ENCODE results near the gene CDK16. TPM values are rescaled to one million over a fixed set of nuclear protein-coding genes. Genes with fewer than 3 reads are reported as not detected.

Gene CDK16
- total and polyA plus RNA-seq, 2 donors (not counting 3 experiments of a cell fraction or from before 2014, with no cell fraction given) = 99.9 to 149 TPM

- H3K27ac ChIP-seq (ENCODE audit: insufficient read depth, low read depth, low read length) = no peak overlapping the region
- no peak overlapping the region for H3K4me3 ChIP-seq (replicated peaks in 1 of 3; ENCODE audit: insufficient read depth in 1 of 3, low read depth in 1 of 3, low read length in 3 of 3)
- H2AFZ ChIP-seq (ENCODE audit: low read depth, low read length) = no peak overlapping the region
- peaks cover 0 to 8% of the 10 kb centered on the region in 2 experiments for H3K36me3 ChIP-seq (ENCODE audit: control insufficient read depth in 2 of 2, extremely low read depth in 1 of 2, insufficient read depth in 2 of 2, low read length in 2 of 2)
- no peaks in the 10 kb centered on the region for H3K9me3 ChIP-seq (replicated peaks; ENCODE audit: control insufficient read depth, insufficient read depth, low read length)
- ChIA-PET CTCF (no interaction called here), POLR2A (no interaction called here)
- BruUV-seq (replicated peaks) = no TSS peak
- DNase-seq (ENCODE audit: low read depth, low spot score) (no peak), FAIRE-seq (no peak)
- intact Hi-C loops (cut with micrococcal nuclease) = no loop called here
- H3K4me1 ChIP-seq (ENCODE audit: control insufficient read depth, extremely low read depth, insufficient read depth, low read length) = peaks cover 3% of the 10 kb centered on the region
- no peaks in the 10 kb centered on the region for H3K9me1 ChIP-seq (replicated peaks; ENCODE audit: control insufficient read depth, extremely low read depth, insufficient read depth, low read length)
- H3K79me2 ChIP-seq (ENCODE audit: control insufficient read depth, insufficient read depth, low read length) = peaks cover 8% of the 10 kb centered on the region
- no peaks in the 10 kb centered on the region for H3K27me3 ChIP-seq (ENCODE audit: control insufficient read depth in 2 of 2, insufficient read depth in 2 of 2, low read length in 2 of 2)
- H3K4me2 ChIP-seq (ENCODE audit: insufficient read depth, low read length) = no peak overlapping the region
- dilution Hi-C loops (cut with MboI; ENCODE audit: extremely low pct_ligation_motif_present, low sequenced_read_pairs) = no loop called here
- H4K20me1 ChIP-seq (replicated peaks; ENCODE audit: control insufficient read depth, extremely low read depth, insufficient read depth, low read length) = no peaks in the 10 kb centered on the region
- H3K9ac ChIP-seq (replicated peaks; ENCODE audit: extremely low read depth, insufficient read depth, low read length) = no peak overlapping the region
- TF ChIP-seq, protein P1, sequence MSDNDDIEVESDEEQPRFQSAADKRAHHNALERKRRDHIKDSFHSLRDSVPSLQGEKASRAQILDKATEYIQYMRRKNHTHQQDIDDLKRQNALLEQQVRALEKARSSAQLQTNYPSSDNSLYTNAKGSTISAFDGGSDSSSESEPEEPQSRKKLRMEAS (IDR thresholded peaks at IDR 0.05; ENCODE audit: insufficient read depth, insufficient read length) = no peak
- TF ChIP-seq POLR2A (IDR thresholded peaks at IDR 0.05; ENCODE audit: low read depth, low read length) (no peak), JUN (IDR thresholded peaks at IDR 0.05; ENCODE audit: borderline replicate concordance, insufficient read depth, insufficient read length, low read depth) (no peak), MYC (IDR thresholded peaks at IDR 0.05; ENCODE audit: low read depth, low read length) (no peak), POLR2AphosphoS5 (IDR thresholded peaks at IDR 0.05; ENCODE audit: insufficient read depth, low read depth, low read length) (no peak), GATA2 (IDR thresholded peaks at IDR 0.05; ENCODE audit: insufficient read depth, insufficient read length, low read depth, low read length) (no peak), FOS (IDR thresholded peaks at IDR 0.05; ENCODE audit: borderline replicate concordance, insufficient read depth, low read length) (no peak), EZH2 (IDR thresholded peaks at IDR 0.05; ENCODE audit: borderline replicate concordance, low read depth, low read length, severe bottlenecking) (no peak)
- TF ChIP-seq, protein P2, sequence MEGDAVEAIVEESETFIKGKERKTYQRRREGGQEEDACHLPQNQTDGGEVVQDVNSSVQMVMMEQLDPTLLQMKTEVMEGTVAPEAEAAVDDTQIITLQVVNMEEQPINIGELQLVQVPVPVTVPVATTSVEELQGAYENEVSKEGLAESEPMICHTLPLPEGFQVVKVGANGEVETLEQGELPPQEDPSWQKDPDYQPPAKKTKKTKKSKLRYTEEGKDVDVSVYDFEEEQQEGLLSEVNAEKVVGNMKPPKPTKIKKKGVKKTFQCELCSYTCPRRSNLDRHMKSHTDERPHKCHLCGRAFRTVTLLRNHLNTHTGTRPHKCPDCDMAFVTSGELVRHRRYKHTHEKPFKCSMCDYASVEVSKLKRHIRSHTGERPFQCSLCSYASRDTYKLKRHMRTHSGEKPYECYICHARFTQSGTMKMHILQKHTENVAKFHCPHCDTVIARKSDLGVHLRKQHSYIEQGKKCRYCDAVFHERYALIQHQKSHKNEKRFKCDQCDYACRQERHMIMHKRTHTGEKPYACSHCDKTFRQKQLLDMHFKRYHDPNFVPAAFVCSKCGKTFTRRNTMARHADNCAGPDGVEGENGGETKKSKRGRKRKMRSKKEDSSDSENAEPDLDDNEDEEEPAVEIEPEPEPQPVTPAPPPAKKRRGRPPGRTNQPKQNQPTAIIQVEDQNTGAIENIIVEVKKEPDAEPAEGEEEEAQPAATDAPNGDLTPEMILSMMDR (IDR thresholded peaks at IDR 0.05; ENCODE audit: extremely low read depth in 1 of 2, insufficient read depth in 1 of 2, low read depth in 1 of 2, low read length in 2 of 2) = no peak
Observed at GRCh38 chrX:47235691-47236103, 17.2 kb downstream of the CDK16 start.

All from endothelial cell of umbilical vein (primary cell).